Heart left ventricle (tissue), 16 donors: ENCODE results near the gene URAD. TPM values are rescaled to one million over a fixed set of nuclear protein-coding genes. Genes with fewer than 3 reads are reported as not detected.
A peak's percentile ranks its signal among the peaks of the same experiment; 100 is the strongest.

Source experiments
- ATAC-seq, 4 donors: fragments of 200-7000 bp; cut with Tn5 transposase; one replicate each; pipeline ENCODE4 v1.9.1; 2020 to 2022; ENCODE audit warnings: moderate library complexity in 4 of 4, mild to moderate bottlenecking in 3 of 4, moderate number of reproducible peaks in 1 of 4
- DNase-seq, 5 donors: peaks; one replicate each; pipeline ENCODE4 v3.0.0-alpha.2; 2020
- H3K27ac ChIP-seq, 12 donors: fragments of 200-600 bp; sonication (generic) in 4 of 12; one replicate each; pipeline versions ENCODE4 v1.5.0 to v1.8.0; 2016 to 2022; ENCODE audit warnings: mild to moderate bottlenecking in 2 of 12
- H3K27me3 ChIP-seq, 9 donors: fragments of 200-600 bp; sonication (generic) in 2 of 9; one replicate each; pipeline versions ENCODE4 v1.5.1 to v1.8.0; 2016 to 2022; ENCODE audit warnings: mild to moderate bottlenecking in 3 of 9
- H3K36me3 ChIP-seq, 9 donors: fragments of 200-600 bp; sonication (generic) in 2 of 9; one replicate each; pipeline versions ENCODE4 v1.5.0 to v1.8.0; 2018 to 2022; ENCODE audit warnings: mild to moderate bottlenecking in 2 of 9
- H3K4me1 ChIP-seq, 12 donors: fragments of 200-600 bp; sonication (generic) in 4 of 12; one replicate each; pipeline versions ENCODE4 v1.5.0 to v1.8.0; 2016 to 2022; ENCODE audit warnings: mild to moderate bottlenecking in 3 of 12
- H3K4me3 ChIP-seq, 12 donors: fragments of 200-600 bp; sonication (generic) in 4 of 12; one replicate each; pipeline versions ENCODE4 v1.5.0 to v1.8.0; 2017 to 2022; ENCODE audit warnings: mild to moderate bottlenecking in 9 of 12, moderate library complexity in 4 of 12
- H3K9me3 ChIP-seq, 12 donors: fragments of 200-600 bp; sonication (generic) in 4 of 12; one replicate each; pipeline versions ENCODE4 v1.5.0 to v1.8.0; 2016 to 2022; ENCODE audit warnings: mild to moderate bottlenecking in 1 of 12
- CTCF ChIP-seq, 12 donors: fragments of 200-600 bp; sonication (generic) in 4 of 12; IDR thresholded peaks; one replicate each; pipeline versions ENCODE4 v1.5.0 to v1.8.0; 2018 to 2022; ENCODE audit warnings: antibody characterized with exemption in 12 of 12, mild to moderate bottlenecking in 5 of 12
- POLR2A ChIP-seq, 2 donors: fragments of 450-650 bp; IDR thresholded peaks; one replicate each; pipeline ENCODE4 v1.6.1; 2017; ENCODE audit warnings: antibody characterized with exemption in 2 of 2, mild to moderate bottlenecking in 2 of 2, moderate library complexity in 2 of 2
- WGBS, 4 donors: extraction: QIAGEN DNeasy Blood & Tissue Kit in 2 of 4; methylation state at CpG; one replicate each; pipeline versions ENCODE4 v1.1.5 to v1.1.7; 2013 to 2018; 5-methylcytosine and 5-hydroxymethylcytosine counted together
- intact Hi-C, 10 donors: fragments of 100-400 bp; cut with DNase I; formaldehyde crosslinking; loops; one replicate each; pipeline versions ENCODE4 v1.11.1 to v1.14.2; 2022
- polyA plus RNA-seq, 2 donors: library from polyadenylated mRNA; stranded (reverse); fragments of 200-250 nt; gene quantifications; one replicate each; pipeline ENCODE4 v1.2.3, GENCODE V29; 2013
- total RNA-seq, 9 donors: library from RNA; depleted of rRNA in 2 of 9; stranded (reverse); fragments of >200 nt in 2 of 9; fragmentation: NEBNext Ultra II Directional in 3 of 9; extraction: Animal tissue kit (Norgen Biotek cat#: 25700) in 3 of 9; gene quantifications; one replicate each; pipeline versions ENCODE4 v1.1.0 to v1.2.4, GENCODE V29; 2016 to 2023
- donor health status: ischemic (EF 13 %, LVEDD 7.1; RV severe dilation, severe dysfunction).
- donor health status: healthy with polysubstance abuse.
- donor health status: DM: no; HTN: yes; CAD: no.
- donor health status: DM: no; HTN: no; CAD: no.
- donor health status: ischemic (EF 25% LVEDD 6.9; RV normal size, moderate dysfunction).
- donor health status: ischemic (EF 25% LVEDD 5.7; RV mildly dilated, moderate dysfunction).
- donor health status: healthy.
- donor health status: DM: yes; HTN: yes; CAD: no.
- donor health status: ischemic (EF 35%, LVEDD 5.7; RV mildly dilated, moderate dysfunction).
- donor health status: nonischemic (EF 11% LVEDD 7.7; RV severe dilation, severe dysfunction).
- donor health status: DM: yes; HTN: yes; CAD: no.
- donor health status: PGD.
- donor health status: ischemic (EF 29% LVEDD 5.4; RV normal size, mild dysfunction).
- donor health status: nonischemic (EF 23%, LVEDD 6.1; RV moderate dilation, normal function).

Gene URAD
- total and polyA plus RNA-seq, 11 donors: not detected

- 18 to 28% (median 21%) methylated on average over 27 to 30 of the region's 30 CpGs for WGBS, 4 donors
- intact Hi-C loops: loop anchor here in 4 of 10 donors (10.0 kb wide), 1 partner anchor 118 kb away; no protein-coding TSS in a partner anchor
- peak in 1 of 4 donors; percentile 33 for ATAC-seq
Observed at GRCh38 chr13:27952876-27953675, 35.4 kb downstream of the URAD start.

GRCh38 chr13:27942972-27943371, 45.5 kb downstream of the URAD start:
- intact Hi-C loops: no loop called here
- Histone ChIP-seq H3K4me1 (no peaks in the 10 kb centered on the region), H3K27me3 (peaks cover 0 to 30% (median 0%) of the 10 kb centered on the region in 9 donors), H3K36me3 (no peaks in the 10 kb centered on the region), H3K9me3 (peaks cover 0 to 23% (median 5%) of the 10 kb centered on the region in 12 donors), H3K4me3 (no peak overlapping the region), H3K27ac (no peak overlapping the region)
- no peak for ATAC-seq
- no peak for DNase-seq
- TF ChIP-seq CTCF (IDR thresholded peaks at IDR 0.05) (no peak), POLR2A (IDR thresholded peaks at IDR 0.05) (no peak)
- 77 to 88% (median 85%) methylated on average over 1 of the region's 1 CpG for WGBS, 4 donors

More at GRCh38 chr13:27952876-27953675, 35.4 kb downstream of the URAD start:
- DNase-seq: no peak
- peaks cover 30 to 91% (median 62%) of the 10 kb centered on the region in 9 donors for H3K27me3 ChIP-seq
- H3K9me3 ChIP-seq: no peaks in the 10 kb centered on the region
- peaks cover 0 to 19% (median 13%) of the 10 kb centered on the region in 12 donors for H3K4me1 ChIP-seq
- TF ChIP-seq CTCF (IDR thresholded peaks at IDR 0.05) (no peak), POLR2A (IDR thresholded peaks at IDR 0.05) (no peak)
- peak overlapping the region; percentile 13 to 58 (median 39) for H3K4me3 ChIP-seq
- H3K36me3 ChIP-seq: no peaks in the 10 kb centered on the region
- no peak overlapping the region for H3K27ac ChIP-seq

GRCh38 chr13:27933580-27934328, 54.7 kb downstream of the URAD start:
- WGBS, 4 donors: 61 to 77% (median 69%) methylated on average over 2 of the region's 2 CpGs

More at GRCh38 chr13:27933580-27934328, 54.7 kb downstream of the URAD start:
- no peak for DNase-seq
- peaks cover 0 to 4% (median 0%) of the 10 kb centered on the region in 12 donors for H3K4me1 ChIP-seq
- H3K27ac ChIP-seq: no peak overlapping the region
- ATAC-seq: no peak
- intact Hi-C loops: no loop called here
- H3K27me3 ChIP-seq: peaks cover 7 to 62% (median 29%) of the 10 kb centered on the region in 9 donors
- no peak for TF ChIP-seq POLR2A (IDR thresholded peaks at IDR 0.05)
- TF ChIP-seq CTCF (IDR thresholded peaks at IDR 0.05): no peak
- no peaks in the 10 kb centered on the region for H3K36me3 ChIP-seq
- no peak overlapping the region for H3K4me3 ChIP-seq
- H3K9me3 ChIP-seq: peaks cover 0 to 3% (median 0%) of the 10 kb centered on the region in 12 donors
